Neural progenitor cell (in vitro differentiated cells): ENCODE results near the gene YWHAH.

Source experiments
- CTCF ChIP-seq: fragments of 200-600 bp; sonication (generic); IDR thresholded peaks from 2 replicates; pipeline ENCODE4 v1.5.1; 2017; ENCODE audit warnings: antibody characterized with exemption, mild to moderate bottlenecking
- EZH2phosphoT487 ChIP-seq: fragments of 200-600 bp; sonication (generic); IDR thresholded peaks from 2 replicates; pipeline ENCODE4 v1.6.1; 2017; ENCODE audit warnings: antibody characterized with exemption

GRCh38 chr22:31956360-31956759 lies 12.0 kb downstream of the YWHAH start:
- TF ChIP-seq CTCF, result no peak
- no peak for TF ChIP-seq EZH2phosphoT487
